ENCODE measurements around the gene PNMT. TPM values are rescaled to one million over a fixed set of nuclear protein-coding genes. Genes with fewer than 3 reads are reported as not detected.

The PNMT gene, protein sequence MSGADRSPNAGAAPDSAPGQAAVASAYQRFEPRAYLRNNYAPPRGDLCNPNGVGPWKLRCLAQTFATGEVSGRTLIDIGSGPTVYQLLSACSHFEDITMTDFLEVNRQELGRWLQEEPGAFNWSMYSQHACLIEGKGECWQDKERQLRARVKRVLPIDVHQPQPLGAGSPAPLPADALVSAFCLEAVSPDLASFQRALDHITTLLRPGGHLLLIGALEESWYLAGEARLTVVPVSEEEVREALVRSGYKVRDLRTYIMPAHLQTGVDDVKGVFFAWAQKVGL
- total RNA-seq: 2.4 TPM

DNA sequence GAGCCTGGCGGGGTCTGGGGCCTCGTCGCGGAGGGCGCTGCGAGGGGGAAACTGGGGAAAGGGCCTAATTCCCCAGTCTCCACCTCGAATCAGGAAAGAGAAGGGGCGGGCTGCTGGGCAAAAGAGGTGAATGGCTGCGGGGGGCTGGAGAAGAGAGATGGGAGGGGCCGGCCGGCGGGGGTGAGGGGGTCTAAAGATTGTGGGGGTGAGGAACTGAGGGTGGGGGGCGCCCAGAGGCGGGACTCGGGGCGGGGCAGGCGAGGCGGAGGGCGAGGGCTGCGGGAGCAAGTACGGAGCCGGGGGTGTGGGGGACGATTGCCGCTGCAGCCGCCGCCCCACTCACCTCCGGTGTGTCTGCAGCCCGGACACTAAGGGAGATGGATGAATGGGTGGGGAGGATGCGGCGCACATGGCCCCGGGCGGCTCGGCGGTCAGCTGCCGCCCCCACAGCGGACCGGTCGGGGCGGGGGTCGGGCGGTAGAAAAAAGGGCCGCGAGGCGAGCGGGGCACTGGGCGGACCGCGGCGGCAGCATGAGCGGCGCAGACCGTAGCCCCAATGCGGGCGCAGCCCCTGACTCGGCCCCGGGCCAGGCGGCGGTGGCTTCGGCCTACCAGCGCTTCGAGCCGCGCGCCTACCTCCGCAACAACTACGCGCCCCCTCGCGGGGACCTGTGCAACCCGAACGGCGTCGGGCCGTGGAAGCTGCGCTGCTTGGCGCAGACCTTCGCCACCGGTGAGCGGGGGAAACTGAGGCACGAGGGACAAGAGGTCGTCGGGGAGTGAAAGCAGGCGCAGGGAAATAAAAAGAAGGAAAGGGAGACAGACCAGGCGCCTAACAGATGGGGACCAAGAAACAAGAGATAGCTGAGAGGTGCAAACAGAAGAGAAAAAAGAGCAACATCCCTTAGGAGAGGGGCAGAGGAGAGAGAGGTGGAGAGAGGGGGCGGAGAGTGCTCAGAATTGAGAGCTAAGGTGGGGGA, at the start of gene PNMT:
PNMT (plus strand) TSS at position 509 of the 980 bp plus-strand sequence; CDS start at position 532, 23 bp downstream.
- peak; percentile 80 for DNase-seq

DNA sequence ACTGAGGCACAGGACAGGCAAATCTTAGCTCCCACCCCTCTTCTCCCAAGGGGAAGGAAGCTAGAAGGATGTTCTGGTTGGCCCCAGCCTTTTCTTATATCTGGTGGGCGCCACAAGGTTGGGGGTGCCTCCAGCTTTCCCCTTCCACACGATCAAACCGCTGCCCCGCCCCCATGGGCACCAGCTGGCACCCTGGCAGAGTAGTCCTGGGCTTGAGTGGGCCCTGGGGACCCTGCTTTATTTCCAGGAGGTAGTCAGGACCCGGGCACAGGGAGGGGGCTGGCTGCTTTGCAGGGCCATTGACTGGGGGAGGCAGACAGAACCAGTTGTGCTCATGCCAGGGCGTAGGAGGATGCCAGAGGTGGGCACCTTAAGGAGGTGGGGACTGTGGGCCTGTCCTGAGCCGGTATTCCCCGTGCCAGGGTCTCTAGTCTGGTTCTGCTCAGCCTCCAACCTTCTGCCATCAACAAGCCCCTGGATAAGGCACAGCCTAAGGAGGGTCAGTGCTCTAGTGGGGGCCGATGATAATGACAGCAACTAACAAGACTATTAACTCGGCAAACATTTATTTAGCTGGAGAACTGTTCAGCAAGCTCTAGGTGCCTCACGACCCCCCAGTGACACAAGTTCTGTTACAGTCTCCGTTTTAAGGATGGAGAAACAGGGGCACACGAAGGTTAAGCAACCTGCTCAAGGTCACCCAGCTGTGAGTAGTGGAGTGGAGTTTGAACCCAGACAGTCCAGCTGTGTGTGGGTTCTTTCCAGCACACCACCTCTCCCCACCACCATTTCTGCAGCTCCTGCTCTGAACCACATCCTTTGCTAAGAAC, 49.1 kb upstream of the PNMT start:
- no peak for DNase-seq

DNA sequence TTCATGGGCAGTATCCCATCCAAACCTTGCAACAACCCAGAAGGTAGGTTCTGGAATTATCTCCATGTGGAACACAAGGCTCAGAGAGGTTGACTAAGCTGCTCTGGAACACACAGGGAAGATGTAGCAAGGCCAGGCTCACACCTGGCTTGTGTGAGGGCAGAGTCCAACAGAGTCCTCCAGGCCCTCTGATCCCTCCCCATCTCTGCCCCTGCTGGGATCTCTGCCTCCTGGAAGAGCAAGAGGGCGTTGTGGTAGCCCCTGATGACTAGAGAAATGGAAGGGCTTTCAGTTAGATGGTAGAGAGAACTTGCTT, 48.5 kb upstream of the PNMT start:
- DNase-seq: no peak

DNA sequence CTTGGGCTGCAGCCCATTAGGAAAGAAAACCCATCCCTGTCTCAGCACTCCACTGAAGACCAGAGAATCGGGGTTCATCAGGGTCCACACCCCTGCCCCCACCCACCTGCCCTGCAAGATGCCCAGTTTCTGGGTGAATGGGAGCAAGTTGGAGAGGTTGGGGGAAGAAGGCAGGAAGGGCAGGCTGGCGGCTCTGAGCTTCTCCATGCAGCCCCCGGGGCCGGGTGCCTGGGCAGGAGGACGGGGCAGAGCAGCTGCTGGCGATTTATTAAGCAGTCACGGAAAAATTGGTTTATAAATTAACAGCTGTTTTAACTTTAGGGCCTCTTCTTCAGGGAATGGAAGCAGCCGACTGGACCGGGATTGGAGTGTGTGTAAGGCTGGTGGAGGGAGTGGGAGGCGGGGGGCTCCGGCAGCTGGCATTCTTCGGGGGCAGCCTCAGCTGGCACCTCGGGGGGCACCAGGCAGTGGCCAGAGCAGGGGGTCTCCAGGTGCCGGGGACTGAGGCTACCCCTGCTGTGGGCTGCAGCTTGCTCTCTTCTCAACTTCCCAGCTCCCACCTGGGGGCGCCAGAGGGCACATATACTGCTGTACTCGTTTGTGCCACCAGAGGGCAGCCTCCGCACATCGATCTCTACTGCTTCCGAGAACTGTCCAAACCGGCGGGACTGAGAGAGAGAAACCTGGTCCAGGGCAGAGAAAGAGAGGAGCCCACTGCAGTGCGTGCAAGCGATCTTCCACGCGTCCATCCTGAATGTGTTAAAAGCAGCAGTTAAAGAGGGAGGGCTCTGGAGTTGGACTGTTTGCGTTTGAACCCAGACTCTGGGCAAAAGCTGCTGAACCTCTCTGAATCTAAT, 46.5 kb upstream of the PNMT start:
- DNase-seq: peak; percentile 95

DNA sequence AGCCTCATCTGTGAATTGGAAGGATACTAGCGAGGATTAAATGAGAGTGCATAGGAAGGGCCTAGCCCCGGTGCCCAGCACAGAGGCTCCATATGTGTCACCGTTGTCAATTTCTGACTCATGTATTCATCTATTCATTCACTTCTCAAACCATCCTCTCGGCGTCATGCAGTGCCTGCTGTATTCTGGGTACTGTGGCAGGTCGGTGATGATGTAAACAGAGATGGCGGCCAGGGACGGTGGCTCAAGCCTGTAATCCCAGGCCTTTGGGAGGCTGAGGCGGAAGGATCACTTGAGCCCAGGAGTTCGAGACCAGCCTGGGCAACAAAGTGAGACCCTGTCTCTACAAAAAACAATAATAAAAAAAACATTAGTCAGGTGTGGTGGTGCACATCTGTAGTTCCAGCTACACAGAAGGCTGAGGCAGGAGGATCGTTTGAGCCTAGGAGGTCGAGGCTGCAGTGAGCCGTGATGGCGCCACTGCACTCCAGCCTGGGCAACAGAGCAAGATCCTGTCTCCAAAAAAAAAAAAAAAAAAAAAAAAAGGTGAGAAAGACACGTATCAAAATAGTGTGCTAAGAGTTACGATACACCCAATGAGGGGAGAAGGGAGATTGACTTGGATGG, 45.8 kb upstream of the PNMT start:
- DNase-seq: no peak

DNA sequence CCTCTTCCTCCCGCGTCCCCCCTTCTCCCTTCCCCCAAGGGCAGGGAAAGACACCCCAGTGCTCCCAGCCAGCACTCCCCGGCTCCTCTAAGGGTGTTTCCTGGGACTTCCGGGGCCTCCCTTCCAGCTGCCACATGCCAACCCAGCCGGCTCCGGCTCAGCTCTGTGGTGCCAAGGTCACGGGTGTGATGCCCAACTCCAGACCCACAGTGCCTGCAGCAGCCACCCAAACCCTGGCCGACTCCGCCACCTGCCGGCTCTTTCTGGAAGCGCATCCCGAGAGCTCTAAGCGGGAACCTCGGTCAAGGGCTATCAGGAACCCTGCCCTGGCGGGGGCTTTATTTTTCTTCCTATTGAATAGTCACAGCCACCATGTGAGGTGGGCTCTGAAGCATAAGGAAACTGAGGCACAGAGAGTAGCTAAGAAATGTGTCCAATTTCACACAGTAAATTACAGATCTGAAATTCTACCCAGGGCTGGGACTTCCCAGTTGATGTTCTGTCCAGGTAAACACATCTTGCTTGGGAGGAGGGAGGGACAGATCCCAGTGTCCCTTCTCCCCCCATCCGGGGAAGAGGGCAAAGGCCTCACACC, 44.8 kb upstream of the PNMT start:
- peak; percentile 86 for DNase-seq

DNA sequence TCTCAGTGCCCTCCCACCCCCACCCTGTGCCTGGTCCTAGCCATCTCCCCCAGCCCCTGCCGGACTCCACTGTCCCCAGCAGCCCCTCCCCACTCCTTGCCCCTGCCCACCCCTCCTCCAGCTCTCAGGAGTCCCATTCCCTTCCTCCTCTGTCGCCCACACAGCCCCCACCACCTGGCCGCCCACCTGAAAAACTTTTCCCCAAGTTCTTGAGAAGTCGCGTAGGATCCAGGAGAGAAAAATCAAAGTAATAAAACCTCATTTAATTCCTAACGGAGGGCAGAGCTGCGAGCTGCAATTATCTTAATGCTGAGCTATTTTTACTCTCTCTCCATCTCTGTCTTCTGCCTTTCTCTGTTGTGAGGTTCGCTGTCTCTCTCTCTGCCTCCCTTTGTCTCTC, 43.9 kb upstream of the PNMT start:
- no peak for DNase-seq

DNA sequence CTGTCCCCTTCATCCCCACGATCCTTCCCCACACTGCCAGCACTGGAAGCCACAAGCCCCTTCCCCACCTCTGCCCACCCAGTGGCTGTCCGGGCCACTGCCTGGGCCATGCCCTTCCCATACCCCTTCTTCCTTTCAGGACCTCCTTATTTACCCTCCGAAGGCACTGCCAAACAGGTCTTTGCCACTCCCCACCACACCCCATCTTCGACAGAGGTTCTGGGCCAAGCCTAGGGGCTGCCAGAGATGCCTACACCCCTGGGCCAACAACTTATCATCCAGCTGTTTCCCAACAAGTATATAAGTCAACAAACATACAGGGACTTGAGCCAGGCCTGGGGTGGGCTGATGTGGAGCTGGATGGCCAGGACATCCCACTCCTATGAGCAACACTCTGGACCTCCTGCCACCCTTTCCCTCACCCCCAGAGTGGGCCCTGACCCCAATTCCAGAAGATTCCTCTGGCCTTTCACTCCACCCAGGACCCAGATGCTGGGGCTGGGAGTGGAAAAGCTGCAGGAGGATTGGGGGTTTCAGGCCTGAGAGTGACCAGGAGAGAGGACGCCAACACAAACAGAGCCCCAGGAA, 43.0 kb upstream of the PNMT start:
- DNase-seq: no peak

DNA sequence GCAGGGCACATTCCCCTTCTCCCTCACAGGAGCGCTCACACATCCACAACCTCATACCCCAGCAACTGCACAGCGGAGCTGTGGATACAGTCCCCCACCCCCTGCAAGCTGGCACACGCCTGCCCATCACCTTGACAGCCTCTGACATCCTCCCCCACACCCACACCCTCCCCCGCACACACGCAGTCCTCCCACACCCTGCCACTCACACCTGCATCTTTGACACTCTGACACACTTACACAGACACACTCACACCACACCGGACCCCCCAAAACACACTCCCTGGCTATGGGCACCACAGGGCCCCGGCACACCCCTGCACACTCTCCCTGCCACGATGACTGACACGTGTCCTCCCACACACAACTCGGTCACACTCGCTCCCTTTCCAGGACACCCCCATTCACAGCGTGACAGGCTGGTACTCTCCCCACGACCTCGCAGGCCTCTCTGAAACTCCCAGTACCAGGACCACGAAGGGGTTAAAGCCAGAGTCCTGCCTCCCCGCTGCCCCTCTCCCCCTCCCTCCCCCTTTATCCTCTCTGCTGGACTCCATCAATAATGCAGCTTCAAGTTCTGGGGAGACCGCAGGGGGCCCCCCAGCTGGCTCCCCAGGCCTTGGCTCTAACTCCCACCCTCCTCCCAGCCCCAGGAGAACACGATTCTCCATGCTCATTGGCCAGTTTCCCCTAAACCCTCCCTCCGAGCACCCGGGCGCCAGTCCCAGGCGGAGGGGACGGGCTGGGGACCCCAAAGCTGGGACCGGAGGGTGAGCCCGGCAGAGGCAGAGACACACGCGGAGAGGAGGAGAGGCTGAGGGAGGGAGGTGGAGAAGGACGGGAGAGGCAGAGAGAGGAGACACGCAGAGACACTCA, 41.8 kb upstream of the PNMT start, which contains the start of gene PPP1R1B:
PPP1R1B (plus strand) TSS at position 782 of the 876 bp plus-strand sequence. CDS start 441 bp downstream, outside the sequence.
- DNase-seq: no peak

DNA sequence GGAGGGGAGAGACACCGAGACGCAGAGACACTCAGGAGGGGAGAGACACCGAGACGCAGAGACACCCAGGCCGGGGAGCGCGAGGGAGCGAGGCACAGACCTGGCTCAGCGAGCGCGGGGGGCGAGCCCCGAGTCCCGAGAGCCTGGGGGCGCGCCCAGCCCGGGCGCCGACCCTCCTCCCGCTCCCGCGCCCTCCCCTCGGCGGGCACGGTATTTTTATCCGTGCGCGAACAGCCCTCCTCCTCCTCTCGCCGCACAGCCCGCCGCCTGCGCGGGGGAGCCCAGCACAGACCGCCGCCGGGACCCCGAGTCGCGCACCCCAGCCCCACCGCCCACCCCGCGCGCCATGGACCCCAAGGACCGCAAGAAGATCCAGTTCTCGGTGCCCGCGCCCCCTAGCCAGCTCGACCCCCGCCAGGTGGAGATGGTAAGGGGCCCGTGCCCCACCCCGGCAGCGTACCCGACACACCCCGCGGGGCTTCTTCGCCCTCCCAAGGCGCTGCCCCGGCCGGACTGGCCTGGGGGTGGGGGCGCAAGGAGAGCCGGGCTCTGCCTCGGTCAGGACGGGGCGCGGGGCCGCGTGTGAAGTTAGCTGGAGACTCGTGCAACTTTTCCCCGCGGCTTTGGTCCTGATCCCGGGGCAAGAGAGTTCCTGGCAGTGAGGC, 41.1 kb upstream of the PNMT start:
- no peak for DNase-seq

DNA sequence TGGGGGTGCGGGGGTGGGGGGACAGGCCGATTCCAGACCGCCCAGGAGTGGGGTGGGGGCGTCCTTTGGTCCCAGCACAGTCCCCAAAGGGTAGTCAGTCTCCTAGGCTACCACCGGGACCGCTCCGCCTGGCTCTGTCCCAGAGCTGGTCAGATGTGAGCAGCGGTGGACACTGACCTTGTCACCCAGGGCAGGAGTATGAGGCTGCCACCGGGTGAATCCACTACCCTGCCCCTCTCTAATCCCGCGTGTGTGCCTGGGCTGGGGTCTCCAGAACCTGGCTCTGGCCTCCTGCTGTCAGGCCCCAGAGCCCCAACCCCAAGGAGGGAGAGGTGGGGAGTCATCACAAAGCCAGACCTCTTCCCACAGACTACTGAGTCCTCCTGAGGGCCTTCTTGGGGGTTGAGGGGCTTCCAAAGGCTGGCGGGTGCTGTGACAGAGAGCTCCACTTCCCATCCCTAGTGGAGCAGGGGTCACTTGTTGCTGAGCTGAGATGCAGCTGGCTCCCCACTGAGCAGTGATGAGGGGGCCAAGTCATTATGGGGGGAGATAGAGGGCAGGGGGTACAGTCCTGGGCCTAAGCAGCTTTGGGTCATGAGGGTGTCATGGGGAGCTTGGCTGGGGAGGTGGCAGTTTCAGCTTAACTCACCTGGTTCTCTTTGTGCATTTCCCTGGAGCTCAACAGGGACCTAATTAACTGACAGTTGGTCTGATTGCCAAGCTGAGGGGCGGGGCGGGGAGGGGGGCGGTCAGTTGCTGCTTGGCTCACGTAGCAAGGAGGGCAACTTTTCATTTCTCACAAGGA, 40.3 kb upstream of the PNMT start:
- no peak for DNase-seq

DNA sequence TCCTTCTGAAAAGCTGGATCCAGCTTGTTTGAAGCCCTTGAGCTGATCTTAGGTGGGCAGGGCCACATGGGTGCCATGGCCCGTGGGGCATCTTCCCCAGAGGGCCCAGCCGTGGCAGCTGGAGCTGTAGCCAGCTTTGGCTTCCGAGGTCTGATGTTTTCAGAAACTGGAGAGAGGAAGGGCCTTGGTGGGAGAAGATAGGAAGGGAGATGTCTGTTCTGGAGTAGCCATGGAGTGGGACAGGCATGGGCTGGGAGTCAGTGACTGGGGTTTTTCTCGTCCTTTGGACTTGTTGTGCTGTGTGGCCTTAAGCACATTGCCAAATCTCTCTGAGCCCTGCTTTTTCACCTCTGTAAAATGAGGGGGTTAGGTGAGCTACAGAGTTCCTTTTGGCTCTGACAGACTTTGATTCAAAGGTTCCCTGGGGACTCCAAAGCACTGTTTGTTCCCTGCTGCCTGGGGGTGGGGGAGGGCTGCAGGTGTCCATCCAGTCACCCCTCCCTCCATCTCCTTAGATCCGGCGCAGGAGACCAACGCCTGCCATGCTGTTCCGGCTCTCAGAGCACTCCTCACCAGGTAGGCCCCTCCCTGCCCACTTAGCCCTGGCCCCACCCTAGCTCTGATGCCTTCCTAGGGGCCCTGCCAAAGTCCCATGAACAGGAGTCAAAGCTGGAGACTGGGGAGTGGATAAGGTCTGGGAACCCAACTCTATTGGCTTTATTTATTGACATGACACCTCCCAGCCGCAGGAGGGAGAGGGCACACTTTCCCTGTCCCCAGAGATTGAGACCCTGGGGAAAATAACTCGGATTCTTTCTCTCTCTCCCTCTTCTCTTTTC, 39.4 kb upstream of the PNMT start:
- DNase-seq: no peak

DNA sequence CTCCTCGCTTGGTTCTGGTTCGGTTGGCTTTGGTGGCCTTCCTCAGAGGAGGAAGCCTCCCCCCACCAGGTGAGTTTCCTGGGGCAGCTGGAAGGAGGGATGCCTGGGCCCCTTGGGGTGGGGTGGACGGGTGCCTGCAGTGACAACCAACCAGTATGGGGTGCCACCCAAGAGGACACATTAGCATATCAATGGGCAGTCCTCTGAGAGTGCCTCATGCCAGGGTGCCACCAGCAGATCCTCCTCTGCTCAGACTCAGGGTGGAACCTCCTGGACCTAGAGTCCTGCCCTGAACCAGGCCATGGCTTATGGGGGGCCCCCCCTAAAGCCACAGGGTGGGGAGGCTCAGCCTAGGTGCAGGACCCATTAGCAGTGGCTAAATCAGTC, 38.8 kb upstream of the PNMT start:
- DNase-seq: no peak

DNA sequence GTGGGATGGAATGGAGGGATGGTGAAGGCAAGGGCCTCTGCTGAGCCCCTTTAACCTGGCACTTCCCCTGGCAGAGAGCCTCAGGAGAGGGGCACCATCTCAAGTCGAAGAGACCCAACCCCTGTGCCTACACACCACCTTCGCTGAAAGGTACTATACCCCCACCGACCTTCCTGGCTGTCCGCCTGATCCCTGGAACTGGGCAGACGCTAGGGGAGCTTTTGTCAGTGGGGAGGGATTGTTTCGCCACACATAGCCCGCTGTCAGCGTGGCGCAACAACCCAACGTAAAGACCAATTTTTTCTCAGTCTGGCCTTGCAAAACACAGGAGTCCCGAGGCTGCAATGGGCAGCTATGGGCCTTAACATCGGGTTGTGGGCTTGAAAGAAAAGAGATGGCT, 38.4 kb upstream of the PNMT start:
- no peak for DNase-seq

DNA sequence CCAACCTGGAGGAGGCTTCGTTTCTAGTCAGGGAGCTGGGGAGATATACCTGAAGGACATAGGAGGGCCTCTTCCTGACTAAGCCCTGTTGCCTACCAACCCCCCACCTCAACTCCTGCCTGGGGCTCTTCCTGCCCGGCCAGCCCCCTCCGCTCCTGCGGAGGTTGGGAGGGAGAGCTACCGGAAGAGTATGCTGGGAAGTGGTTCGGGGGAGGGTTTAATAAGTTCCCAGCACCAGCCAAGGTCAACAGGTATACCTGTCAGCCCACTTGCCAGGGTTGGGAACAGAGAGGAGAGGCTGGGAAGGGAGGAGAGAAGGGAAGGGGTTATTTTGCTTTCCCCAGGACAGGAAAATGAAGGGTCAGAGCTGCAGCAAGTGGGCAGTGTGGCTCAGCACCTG, 36.9 kb upstream of the PNMT start:
- no peak for DNase-seq

DNA sequence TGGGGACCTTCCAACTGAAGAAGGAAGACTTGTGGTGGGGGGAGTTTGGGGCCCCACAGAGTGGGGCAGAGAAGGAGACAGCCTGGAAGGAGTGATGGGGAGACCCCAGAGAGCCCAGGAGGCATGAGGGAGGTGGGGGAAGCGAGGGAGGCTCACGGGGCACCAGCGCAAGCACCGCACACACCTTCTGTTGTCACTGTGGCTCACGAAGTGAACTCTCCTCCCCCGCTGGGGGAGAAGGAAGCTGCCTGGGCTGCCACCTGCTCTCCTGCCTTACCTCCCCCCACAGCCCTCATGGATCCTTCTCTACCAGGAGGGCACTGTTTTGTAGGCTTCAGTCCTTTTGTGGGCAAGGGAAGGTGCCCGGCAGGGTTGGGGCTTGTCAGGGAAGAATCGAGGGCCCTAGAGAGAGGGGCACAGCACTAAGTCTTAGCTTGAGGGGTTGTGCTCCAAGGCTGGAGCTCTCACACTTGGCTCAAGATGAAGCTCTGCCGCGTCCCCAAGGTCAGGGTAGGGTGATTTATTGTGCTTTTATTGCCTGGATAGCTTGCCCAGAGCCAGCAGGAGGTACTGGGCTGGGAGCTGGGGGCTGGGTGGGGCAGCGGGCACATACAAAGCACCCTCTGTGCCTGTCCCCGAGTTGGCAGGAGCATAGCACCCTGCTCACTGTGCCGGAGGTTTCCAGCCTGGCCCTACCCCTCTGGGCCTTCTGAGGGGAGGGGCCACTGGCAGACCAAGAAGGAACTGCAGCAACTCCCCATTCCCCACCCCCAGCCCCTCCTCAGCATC, 35.9 kb upstream of the PNMT start:
- no peak for DNase-seq

Data from tongue (tissue), 2 donors.